RWPE2 (cell line): ENCODE results near the gene ARF6.

ENCODE experiments used
- ATAC-seq: fragments of 200-7000 bp; cut with Tn5 transposase; 3 replicates; pipeline ENCODE4 v1.9.1; 2021; ENCODE audit warnings: low read depth
- DNase-seq: peaks from one replicate; pipeline ENCODE4 v3.0.0-alpha.2; 2020; ENCODE audit warnings: low spot score
- H3K27ac ChIP-seq: fragments of 450-650 bp; 2 replicates; pipeline ENCODE4 v1.5.1; 2017; ENCODE audit warnings: mild to moderate bottlenecking; ENCODE audit not compliant: poor library complexity, severe bottlenecking
- H3K27me3 ChIP-seq: fragments of 250-450 bp; sonication (Bioruptor Pico); 2 replicates; pipeline ENCODE4 v1.5.1; 2021; ENCODE audit warnings: mild to moderate bottlenecking, moderate library complexity; ENCODE audit not compliant: insufficient read depth, poor library complexity, severe bottlenecking
- H3K36me3 ChIP-seq: fragments of 250-450 bp; sonication (Bioruptor Pico); 2 replicates; pipeline ENCODE4 v1.5.1; 2020; ENCODE audit warnings: low read depth, mild to moderate bottlenecking, moderate library complexity
- H3K4me1 ChIP-seq: fragments of 250-450 bp; sonication (Bioruptor Pico); 2 replicates; pipeline ENCODE4 v1.5.1; 2021; ENCODE audit warnings: mild to moderate bottlenecking, moderate library complexity; ENCODE audit not compliant: insufficient read depth, poor library complexity, severe bottlenecking
- H3K4me3 ChIP-seq: fragments of 250-450 bp; sonication (Bioruptor Pico); 2 replicates; pipeline ENCODE4 v1.5.1; 2021; ENCODE audit warnings: mild to moderate bottlenecking, moderate library complexity; ENCODE audit not compliant: severe bottlenecking
- H3K9me3 ChIP-seq: fragments of 250-450 bp; sonication (Bioruptor Pico); 2 replicates; pipeline ENCODE4 v1.5.1; 2021; ENCODE audit warnings: mild to moderate bottlenecking, moderate library complexity; ENCODE audit not compliant: severe bottlenecking
- TF ChIP-seq, protein P1 (sequence below): fragments of 450-650 bp; IDR thresholded peaks from one replicate; pipeline ENCODE4 v1.5.1; 2017; ENCODE audit warnings: mild to moderate bottlenecking, moderate library complexity; ENCODE audit not compliant: poor library complexity, severe bottlenecking

The ARF6 gene

GRCh38 chr14:49876563-49877127 is 16.2 kb upstream of the ARF6 start:
- Histone ChIP-seq H3K4me1 (peaks cover 5% of the 10 kb centered on the region), H3K27ac (no peak overlapping the region), H3K27me3 (no peaks in the 10 kb centered on the region), H3K9me3 (no peaks in the 10 kb centered on the region), H3K4me3 (no peak overlapping the region), H3K36me3 (no peaks in the 10 kb centered on the region)
- TF ChIP-seq, protein P1, sequence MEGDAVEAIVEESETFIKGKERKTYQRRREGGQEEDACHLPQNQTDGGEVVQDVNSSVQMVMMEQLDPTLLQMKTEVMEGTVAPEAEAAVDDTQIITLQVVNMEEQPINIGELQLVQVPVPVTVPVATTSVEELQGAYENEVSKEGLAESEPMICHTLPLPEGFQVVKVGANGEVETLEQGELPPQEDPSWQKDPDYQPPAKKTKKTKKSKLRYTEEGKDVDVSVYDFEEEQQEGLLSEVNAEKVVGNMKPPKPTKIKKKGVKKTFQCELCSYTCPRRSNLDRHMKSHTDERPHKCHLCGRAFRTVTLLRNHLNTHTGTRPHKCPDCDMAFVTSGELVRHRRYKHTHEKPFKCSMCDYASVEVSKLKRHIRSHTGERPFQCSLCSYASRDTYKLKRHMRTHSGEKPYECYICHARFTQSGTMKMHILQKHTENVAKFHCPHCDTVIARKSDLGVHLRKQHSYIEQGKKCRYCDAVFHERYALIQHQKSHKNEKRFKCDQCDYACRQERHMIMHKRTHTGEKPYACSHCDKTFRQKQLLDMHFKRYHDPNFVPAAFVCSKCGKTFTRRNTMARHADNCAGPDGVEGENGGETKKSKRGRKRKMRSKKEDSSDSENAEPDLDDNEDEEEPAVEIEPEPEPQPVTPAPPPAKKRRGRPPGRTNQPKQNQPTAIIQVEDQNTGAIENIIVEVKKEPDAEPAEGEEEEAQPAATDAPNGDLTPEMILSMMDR, result no peak
- ATAC-seq, result no peak
- no peak for DNase-seq

DNA sequence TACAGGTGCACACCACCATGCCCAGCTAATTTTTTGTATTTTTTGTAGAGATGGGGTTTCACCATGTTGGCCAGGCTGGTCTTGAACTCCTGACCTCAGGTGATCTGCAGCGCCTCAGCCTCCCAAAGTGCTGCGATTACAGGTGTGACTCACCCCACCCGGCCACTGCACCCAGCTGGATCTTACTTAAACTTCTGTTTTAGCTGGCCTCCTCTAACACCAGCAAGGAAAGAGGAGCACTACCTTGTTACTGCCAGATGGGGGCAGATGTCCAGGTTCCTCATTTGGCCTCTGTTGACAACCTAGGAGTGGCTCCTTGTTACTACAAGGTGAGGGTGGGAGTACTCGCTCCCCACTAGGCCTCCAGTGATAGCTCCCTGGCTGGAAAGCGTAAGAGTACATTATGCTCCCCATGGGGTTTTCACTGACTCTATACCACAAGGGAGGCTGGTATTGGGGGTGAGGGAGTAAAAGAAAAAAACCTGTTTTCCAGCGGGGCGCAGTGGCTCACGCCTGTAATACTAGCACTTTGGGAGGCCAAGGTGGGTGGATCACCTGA is 13.2 kb upstream of the ARF6 start:
- TF ChIP-seq, protein P1, result peak; percentile 73
- ATAC-seq (peak; percentile 72), DNase-seq (no peak)
- H3K4me1 ChIP-seq, result peaks cover 16% of the 10 kb centered on the region
- no peaks in the 10 kb centered on the region for H3K9me3 ChIP-seq
- no peak overlapping the region for H3K4me3 ChIP-seq
- H3K36me3 ChIP-seq, result no peaks in the 10 kb centered on the region
- H3K27me3 ChIP-seq, result no peaks in the 10 kb centered on the region
- H3K27ac ChIP-seq, result peak overlapping the region; percentile 35

- Histone ChIP-seq H3K4me3 (no peak overlapping the region), H3K4me1 (peaks cover 16% of the 10 kb centered on the region), H3K27me3 (no peaks in the 10 kb centered on the region), H3K27ac (peak overlapping the region; percentile 35), H3K36me3 (no peaks in the 10 kb centered on the region), H3K9me3 (no peaks in the 10 kb centered on the region)
- peak; percentile 53 for ATAC-seq
- DNase-seq, result no peak
- TF ChIP-seq, protein P1, result no peak
These were observed 12.4 kb upstream of the ARF6 start for GRCh38 chr14:49880267-49881064.

DNA sequence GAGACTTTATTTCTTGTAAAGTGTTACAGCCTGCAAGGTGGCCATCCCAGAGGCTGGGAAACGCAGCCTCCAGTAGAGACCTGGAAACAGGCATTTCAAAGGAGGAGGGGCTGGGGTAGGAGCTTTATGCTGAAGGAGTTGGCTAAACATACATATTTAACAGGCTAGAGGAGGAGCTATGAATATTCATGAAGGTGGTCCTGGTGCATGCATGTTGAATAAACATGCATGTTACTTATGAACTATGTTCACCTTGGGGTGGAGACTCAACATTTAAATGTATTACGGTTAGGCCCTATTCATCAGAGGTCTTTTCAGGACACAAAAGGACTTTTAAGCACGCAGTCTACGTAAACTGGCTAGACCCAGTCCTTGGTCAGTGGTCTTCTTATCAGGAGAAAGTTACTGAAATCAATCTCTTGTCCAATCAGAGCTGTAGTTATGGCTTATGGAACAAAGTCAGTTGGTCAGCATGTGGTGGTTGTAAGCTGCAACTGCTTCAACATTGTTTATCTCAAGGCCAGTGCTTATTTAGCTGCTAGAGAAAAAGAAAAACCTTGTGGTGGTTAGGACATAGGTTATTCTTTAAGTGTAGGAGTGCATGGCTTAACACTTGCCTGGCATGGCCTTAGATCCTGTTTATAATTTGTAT is 11.4 kb upstream of the ARF6 start:
- H3K36me3 ChIP-seq, result no peaks in the 10 kb centered on the region
- peaks cover 16% of the 10 kb centered on the region for H3K4me1 ChIP-seq
- H3K27ac ChIP-seq, result peak overlapping the region; percentile 35
- no peak overlapping the region for H3K4me3 ChIP-seq
- no peaks in the 10 kb centered on the region for H3K27me3 ChIP-seq
- no peak for DNase-seq
- ATAC-seq, result no peak
- H3K9me3 ChIP-seq, result no peaks in the 10 kb centered on the region
- TF ChIP-seq, protein P1, result no peak
